GM19372 (cell line): ENCODE results near the gene SRGAP1.
"Not testable (repeated sequence)": the region's sequence is repeated elsewhere in the genome, so short reads cannot be mapped to it uniquely, and the experiment has no call there.

Source experiments
- ATAC-seq: cut with Tn5 transposase; IDR thresholded peaks from one replicate; pipeline ENCODE4 v1.9.1; 2021; ENCODE audit warnings: mild to moderate bottlenecking, low read depth, moderate library complexity; ENCODE audit not compliant: unreplicated experiment

Gene SRGAP1

GRCh38 chr12:63995512-63995911, 151.0 kb downstream of the SRGAP1 start:
- ATAC-seq = no peak

GRCh38 chr12:63996556-63996955, 152.1 kb downstream of the SRGAP1 start:
- no peak for ATAC-seq

- ATAC-seq = no peak
Observed at GRCh38 chr12:63997198-63997597, 152.7 kb downstream of the SRGAP1 start.

GRCh38 chr12:63998584-63998983, 154.1 kb downstream of the SRGAP1 start:
- no peak for ATAC-seq

- ATAC-seq = no peak
Observed at GRCh38 chr12:63999853-64000252, 155.4 kb downstream of the SRGAP1 start.

GRCh38 chr12:64001439-64001838, 156.9 kb downstream of the SRGAP1 start:
- no peak for ATAC-seq

- ATAC-seq = no peak
Observed at GRCh38 chr12:64004641-64005040, 160.1 kb downstream of the SRGAP1 start.

- no peak for ATAC-seq
Observed at GRCh38 chr12:64006211-64006825, 161.8 kb downstream of the SRGAP1 start.

- ATAC-seq = no peak
Observed at GRCh38 chr12:64007853-64008252, 163.4 kb downstream of the SRGAP1 start.

- no peak for ATAC-seq
Observed at GRCh38 chr12:64008596-64008995, 164.1 kb downstream of the SRGAP1 start.

- peak; percentile 44 for ATAC-seq
Observed at GRCh38 chr12:64009321-64010068, 165.0 kb downstream of the SRGAP1 start.

- ATAC-seq = peak; percentile 75
Observed at GRCh38 chr12:64010069-64010686, 165.7 kb downstream of the SRGAP1 start.

- no peak for ATAC-seq
Observed at GRCh38 chr12:64016521-64016920, 172.0 kb downstream of the SRGAP1 start.

- ATAC-seq = not testable (repeated sequence)
Observed at GRCh38 chr12:64018116-64018515, 173.6 kb downstream of the SRGAP1 start.

- no peak for ATAC-seq
Observed at GRCh38 chr12:64018524-64018923, 174.0 kb downstream of the SRGAP1 start.

GRCh38 chr12:64019101-64019500, 174.6 kb downstream of the SRGAP1 start:
- no peak for ATAC-seq

GRCh38 chr12:64019654-64020053, 175.2 kb downstream of the SRGAP1 start:
- ATAC-seq = no peak

GRCh38 chr12:64025174-64025958, 180.9 kb downstream of the SRGAP1 start:
- no peak for ATAC-seq

GRCh38 chr12:64027311-64027710, 182.8 kb downstream of the SRGAP1 start:
- ATAC-seq = no peak

- ATAC-seq = no peak
Observed at GRCh38 chr12:64028541-64028940, 184.0 kb downstream of the SRGAP1 start.
